HepG2 (cell line): ENCODE results near the gene SVOPL. TPM values are rescaled to one million over a fixed set of nuclear protein-coding genes. Genes with fewer than 3 reads are reported as not detected.
A peak's percentile ranks its signal among the peaks of the same experiment; 100 is the strongest.

Source experiments
- ATAC-seq: fragments of 200-7000 bp; cut with Tn5 transposase; 3 replicates; pipeline ENCODE4 v1.9.1; 2020; ENCODE audit warnings: mild to moderate bottlenecking, moderate library complexity
- BruUV-seq: library from RNA; stranded (reverse); fragments of 400-500 nt; replicated peaks from 2 replicates; lab custom pipeline; 2021; lab: Mats Ljungman, UMichigan
- CTCF ChIA-PET: fragments of 300-600 bp; formaldehyde crosslinking; extraction: SDS; loops from one replicate; lab custom pipeline; 2021; ENCODE audit warnings: low total read pairs, inconsistent platforms, low intra/inter-chr PET ratio; lab: Yijun Ruan, JAX
- POLR2A ChIA-PET: fragments of 350-600 bp; sonication (Branson Sonifier 250); formaldehyde crosslinking; loops from one replicate; lab custom pipeline; 2020; ENCODE audit warnings: antibody characterized with exemption, inconsistent platforms; lab: Yijun Ruan, JAX
- DNase-seq: peaks from one replicate; pipeline ENCODE4 v3.0.0-alpha.2; 2015; ENCODE audit warnings: low spot score
- FAIRE-seq: peaks from 3 replicates; lab custom pipeline; 2011; peaks lifted over from hg19 to GRCh38; lab: Jason Lieb, UNC
- H2AFZ ChIP-seq: one replicate; pipeline ENCODE4 v1.6.1; 2011; ENCODE audit warnings: low read length, inconsistent platforms
- H3K27ac ChIP-seq: fragments of 300-600 bp; 3 replicates; pipeline ENCODE4 v1.8.0; 2011; ENCODE audit warnings: mixed run types, mild to moderate bottlenecking, mixed read lengths, low read length, inconsistent platforms; ENCODE audit not compliant: insufficient read depth; ENCODE audit errors: extremely low read length
- H3K27me3 ChIP-seq, 2 experiments: fragments of 200-600 bp in 1 of 2; 2 replicates in 1 of 2; 3 replicates in 1 of 2; pipeline versions ENCODE4 v1.6.0 to v1.8.0; 2011; ENCODE audit warnings: low read length in 2 of 2, mild to moderate bottlenecking in 2 of 2, moderate library complexity in 2 of 2, inconsistent platforms in 1 of 2; ENCODE audit not compliant: insufficient read depth in 2 of 2, control insufficient read depth in 1 of 2
- H3K36me3 ChIP-seq, 2 experiments: fragments of 200-600 bp in 1 of 2; replicated peaks in 1 of 2; 2 replicates in 1 of 2; 3 replicates in 1 of 2; pipeline versions ENCODE4 v1.5.1 to v1.8.0; 2011; ENCODE audit warnings: low read length in 2 of 2, inconsistent platforms in 1 of 2; ENCODE audit not compliant: insufficient read depth in 2 of 2, control insufficient read depth in 1 of 2
- H3K4me1 ChIP-seq: 2 replicates; pipeline ENCODE4 v1.5.1; 2012; ENCODE audit warnings: low read length, inconsistent platforms; ENCODE audit not compliant: insufficient read depth
- H3K4me2 ChIP-seq: 2 replicates; pipeline ENCODE4 v1.6.0; 2011; ENCODE audit warnings: low read depth, low read length, inconsistent platforms
- H3K4me3 ChIP-seq, 3 experiments: fragments of 200-600 bp in 1 of 3; sonication (generic), shearing (Covaris generic) in 1 of 3; replicated peaks in 1 of 3; 2 replicates each; pipeline ENCODE4 v1.5.1; 2011 to 2016; ENCODE audit warnings: low read length in 3 of 3, inconsistent platforms in 2 of 3, low read depth in 2 of 3, mild to moderate bottlenecking in 2 of 3, control low read depth in 1 of 3, mixed read lengths in 1 of 3; ENCODE audit not compliant: insufficient read depth in 1 of 3
- H3K79me2 ChIP-seq: one replicate; pipeline ENCODE4 v1.6.1; 2011; ENCODE audit warnings: low read length, inconsistent platforms; ENCODE audit not compliant: insufficient read depth
- H3K9ac ChIP-seq: 2 replicates; pipeline ENCODE4 v1.6.0; 2011; ENCODE audit warnings: mild to moderate bottlenecking, low read depth, low read length, inconsistent platforms; ENCODE audit not compliant: insufficient read depth
- H3K9me3 ChIP-seq: 2 replicates; pipeline ENCODE4 v1.5.1; 2012; ENCODE audit warnings: mild to moderate bottlenecking, low read length
- H4K20me1 ChIP-seq: 2 replicates; pipeline ENCODE4 v1.6.0; 2011; ENCODE audit warnings: inconsistent platforms, mild to moderate bottlenecking, low read length, moderate library complexity; ENCODE audit not compliant: insufficient read depth
- CEBPB ChIP-seq: IDR thresholded peaks from 2 replicates; pipeline ENCODE4 v1.6.1; 2011; ENCODE audit warnings: low read depth, low read length, improper control_type of control experiment, borderline replicate concordance
- JUNB ChIP-seq: sonication (generic); formaldehyde crosslinking; IDR thresholded peaks from 2 replicates; pipeline ENCODE4 v1.8.0; 2022; ENCODE audit warnings: missing genetic modification reagents, mild to moderate bottlenecking, borderline replicate concordance
- MAFK ChIP-seq, 2 experiments: IDR thresholded peaks in 1 of 2; conservative IDR thresholded peaks in 1 of 2; 2 replicates each; pipeline ENCODE4 v1.6.1; 2011; ENCODE audit warnings: improper control_type of control experiment in 2 of 2, low read length in 2 of 2
- MIXL1 ChIP-seq: IDR thresholded peaks from 2 replicates; pipeline ENCODE4 v1.6.1; 2016
- NFYB ChIP-seq: sonication (generic); formaldehyde crosslinking; IDR thresholded peaks from 2 replicates; pipeline ENCODE4 v1.4.0; 2020; ENCODE audit warnings: missing genetic modification reagents
- NR0B2 ChIP-seq: sonication (generic); formaldehyde crosslinking; IDR thresholded peaks from 2 replicates; pipeline ENCODE4 v1.4.0; 2020; ENCODE audit warnings: mild to moderate bottlenecking, missing genetic modification reagents
- ZBTB26 ChIP-seq: IDR thresholded peaks from 2 replicates; pipeline ENCODE4 v1.6.1; 2016; ENCODE audit warnings: missing compliant biosample characterization, missing genetic modification reagents, borderline replicate concordance
- ZNF484 ChIP-seq: sonication (generic); formaldehyde crosslinking; IDR thresholded peaks from 2 replicates; pipeline ENCODE4 v1.5.1; 2020; ENCODE audit warnings: mild to moderate bottlenecking, low read depth, missing genetic modification reagents, borderline replicate concordance
- ZNF512 ChIP-seq: sonication (generic); formaldehyde crosslinking; IDR thresholded peaks from 2 replicates; pipeline ENCODE4 v1.4.0; 2020; ENCODE audit warnings: mild to moderate bottlenecking, missing genetic modification reagents
- WGBS: methylation state at CpG from one replicate; pipeline ENCODE4 v1.1.6; 2017; ENCODE audit warnings: low lambda C conversion rate; 5-methylcytosine and 5-hydroxymethylcytosine counted together
- in situ Hi-C: cut with HindIII; loops from 2 replicates; pipeline ENCODE4 v1.10.0; 2017; ENCODE audit warnings: low pct_unique_long_range_greater_than_20kb; ENCODE audit not compliant: extremely low pct_ligation_motif_present
- intact Hi-C: fragments of 100-400 bp; cut with micrococcal nuclease; formaldehyde crosslinking; loops from one replicate; pipeline ENCODE4 v1.10.0; 2022; ENCODE audit not compliant: unreplicated experiment
- polyA plus RNA-seq, 8 experiments: library from polyadenylated mRNA; depleted of rRNA in 3 of 8; stranded (reverse) in 7 of 8; unstranded in 1 of 8; fragments of >200 nt; fragmentation: Illumina TruSeq in 4 of 8; extraction: Trizol in 4 of 8; gene quantifications; 2 replicates each; pipeline versions ENCODE4 v1.2.1 to v1.2.3, GENCODE V29; 2011 to 2016; ENCODE audit warnings: low read depth in 4 of 8, missing spikeins in 1 of 8, mixed read lengths in 1 of 8; ENCODE audit not compliant: insufficient read depth in 1 of 8
- total RNA-seq, 5 experiments: library from RNA; depleted of rRNA; stranded (reverse); fragments of >200 nt; fragmentation: Illumina TruSeq; extraction: Trizol; gene quantifications; 2 replicates each; pipeline ENCODE4 v1.2.3, GENCODE V29; 2016; ENCODE audit warnings: low read depth in 1 of 5

SVOPL gene
- total and polyA plus RNA-seq, 2 of the 13 experiments (the other 11 are each of a cell fraction or from before 2014, with no cell fraction given) = not detected

GRCh38 chr7:138618933-138619332, 82.2 kb downstream of the SVOPL start (continued):
- TF ChIP-seq ZBTB26 (no peak), MAFK (conservative IDR thresholded peaks at IDR 0.05 in 1 of 2, IDR thresholded peaks at IDR 0.05 in 1 of 2; ENCODE audit: low read length in 2 of 2) (no peak), NR0B2 (CRISPR knock-in tag) (no peak), MIXL1 (CRISPR knock-in tag) (no peak), CEBPB (no peak), ZNF484 (CRISPR knock-in tag) (no peak), NFYB (CRISPR knock-in tag) (no peak)

- ChIA-PET CTCF (no interaction called here), POLR2A (no interaction called here)
- Histone ChIP-seq H3K27ac (no peak overlapping the region), H3K36me3 (no peaks in the 10 kb centered on the region), H3K4me3 (no peak overlapping the region), H3K27me3 (0 out of 5 replicates have a peak, but pooled peaks cover 0 to 1% of the 10 kb centered on the region in 2 experiments), H3K4me1 (peaks cover 33% of the 10 kb centered on the region), H3K9ac (no peak overlapping the region), H4K20me1 (no peaks in the 10 kb centered on the region), H3K9me3 (no peaks in the 10 kb centered on the region), H2AFZ (no peak overlapping the region), H3K79me2 (no peaks in the 10 kb centered on the region), H3K4me2 (no peak overlapping the region)
- ATAC-seq (no peak), DNase-seq (no peak), FAIRE-seq (no peak)
- WGBS = 96% methylated on average over 10 of the region's 10 CpGs
- TF ChIP-seq JUNB (no peak), ZNF512 (CRISPR knock-in tag) (0 out of 2 replicates have a peak, but pooled peaks have one; percentile 68)
- in situ Hi-C loops = no loop called here
- intact Hi-C loops = no loop called here
- BruUV-seq = no TSS peak
Measured at GRCh38 chr7:138618506-138618905, 82.7 kb downstream of the SVOPL start.
